WTC11 (cell line): ENCODE measurements around the gene ZEB2. TPM values are rescaled to one million over a fixed set of nuclear protein-coding genes. Genes with fewer than 3 reads are reported as not detected.

Experiments
- ATAC-seq: fragments of 200-7000 bp; cut with Tn5 transposase; 2 replicates; pipeline ENCODE4 v1.10.0; 2021; ENCODE audit warnings: mild to moderate bottlenecking, moderate library complexity
- CTCF ChIA-PET: fragments of 300-600 bp; sonication (Branson Sonifier 250); formaldehyde crosslinking; loops from one replicate; lab custom pipeline; 2021; ENCODE audit warnings: antibody characterized with exemption; lab: Charles Lee
- POLR2A ChIA-PET: fragments of 350-600 bp; sonication (Branson Sonifier 250); formaldehyde crosslinking; loops from one replicate; lab custom pipeline; 2021; ENCODE audit warnings: antibody characterized with exemption; lab: Charles Lee
- DNase-seq: peaks from one replicate; pipeline ENCODE4 v3.0.0; 2021; ENCODE audit warnings: low spot score
- H3K27ac Mint-ChIP-seq: 2 replicates; pipeline ENCODE4 v1.8.0; 2021; ENCODE audit warnings: mixed read lengths
- H3K27me3 Mint-ChIP-seq: 2 replicates; pipeline ENCODE4 v1.8.0; 2021; ENCODE audit warnings: low read depth, mild to moderate bottlenecking, moderate library complexity, mixed read lengths
- H3K36me3 Mint-ChIP-seq: 2 replicates; pipeline ENCODE4 v1.8.0; 2021; ENCODE audit warnings: mixed read lengths
- H3K4me1 Mint-ChIP-seq: 2 replicates; pipeline ENCODE4 v1.8.0; 2022; ENCODE audit warnings: mixed read lengths
- H3K4me3 Mint-ChIP-seq: 2 replicates; pipeline ENCODE4 v1.8.0; 2021; ENCODE audit warnings: mild to moderate bottlenecking, moderate library complexity, mixed read lengths
- H3K9me3 Mint-ChIP-seq: 2 replicates; pipeline ENCODE4 v1.8.0; 2021; ENCODE audit warnings: mixed read lengths
- ARID4B ChIP-seq: sonication (generic); formaldehyde crosslinking; IDR thresholded peaks from 2 replicates; pipeline ENCODE4 v1.8.0; 2023; ENCODE audit warnings: missing genetic modification reagents, mild to moderate bottlenecking, borderline replicate concordance
- CREM ChIP-seq: sonication (generic); formaldehyde crosslinking; IDR thresholded peaks from 2 replicates; pipeline ENCODE4 v1.8.1; 2022; ENCODE audit warnings: mild to moderate bottlenecking, missing genetic modification reagents, moderate library complexity
- ERG ChIP-seq: fragments of 250-450 bp; sonication (Bioruptor Pico); IDR thresholded peaks from 2 replicates; pipeline ENCODE4 v1.8.0; 2021; ENCODE audit warnings: mild to moderate bottlenecking
- FOXP1 ChIP-seq: sonication (generic); formaldehyde crosslinking; IDR thresholded peaks from 2 replicates; pipeline ENCODE4 v1.8.0; 2022; ENCODE audit warnings: missing genetic modification reagents, mild to moderate bottlenecking, moderate library complexity, borderline replicate concordance
- GABPB1 ChIP-seq: sonication (generic); formaldehyde crosslinking; IDR thresholded peaks from 2 replicates; pipeline ENCODE4 v1.8.1; 2023; ENCODE audit warnings: mild to moderate bottlenecking, missing genetic modification reagents
- GRHL2 ChIP-seq: fragments of 250-450 bp; sonication (Bioruptor Pico); IDR thresholded peaks from 2 replicates; pipeline ENCODE4 v1.8.0; 2022; ENCODE audit warnings: mild to moderate bottlenecking, moderate library complexity; ENCODE audit not compliant: insufficient replicate concordance, severe bottlenecking
- KAT7 ChIP-seq: sonication (generic); formaldehyde crosslinking; IDR thresholded peaks from 2 replicates; pipeline ENCODE4 v1.8.1; 2023; ENCODE audit warnings: missing genetic modification reagents, mild to moderate bottlenecking, borderline replicate concordance
- NFATC4 ChIP-seq: fragments of 250-450 bp; sonication (Bioruptor Pico); IDR thresholded peaks from 2 replicates; pipeline ENCODE4 v1.9.0; 2021; ENCODE audit warnings: mild to moderate bottlenecking
- TEAD4 ChIP-seq: sonication (generic); formaldehyde crosslinking; IDR thresholded peaks from 2 replicates; pipeline ENCODE4 v1.8.0; 2022; ENCODE audit warnings: mild to moderate bottlenecking, missing genetic modification reagents
- ZNF317 ChIP-seq: sonication (generic); formaldehyde crosslinking; IDR thresholded peaks from 2 replicates; pipeline ENCODE4 v1.8.1; 2023; ENCODE audit warnings: low read depth, mild to moderate bottlenecking, moderate library complexity, missing genetic modification reagents, borderline replicate concordance
- ZNF425 ChIP-seq: fragments of 250-450 bp; sonication (Bioruptor Pico); conservative IDR thresholded peaks from 2 replicates; pipeline ENCODE4 v1.9.0; 2021; ENCODE audit warnings: mild to moderate bottlenecking
- ZNF512 ChIP-seq: sonication (generic); formaldehyde crosslinking; IDR thresholded peaks from 2 replicates; pipeline ENCODE4 v1.8.1; 2022; ENCODE audit warnings: missing genetic modification reagents, borderline replicate concordance
- ZSCAN18 ChIP-seq: fragments of 250-450 bp; sonication (Bioruptor Pico); IDR thresholded peaks from 2 replicates; pipeline ENCODE4 v2.1.2; 2022; ENCODE audit warnings: mild to moderate bottlenecking, moderate library complexity
- total RNA-seq: library from RNA; stranded (reverse); gene quantifications from 3 replicates; pipeline ENCODE4 v1.2.3, GENCODE V29; 2021

The ZEB2 gene
- total RNA-seq, 1 experiment from 2014 or later = 0.42 TPM

GRCh38 chr2:144501627-144502026 is 18.3 kb downstream of the ZEB2 start:
- ATAC-seq (no peak), DNase-seq (no peak)
- Mint-ChIP-seq H3K27me3 (no peaks in the 10 kb centered on the region), H3K4me3 (no peak overlapping the region), H3K9me3 (no peaks in the 10 kb centered on the region), H3K4me1 (peaks cover 46% of the 10 kb centered on the region), H3K27ac (no peak overlapping the region), H3K36me3 (no peaks in the 10 kb centered on the region)
- no peak for TF ChIP-seq CREM
- no peak for TF ChIP-seq GRHL2 (CRISPR knock-in tag)
- no peak for TF ChIP-seq ARID4B (CRISPR knock-in tag)
- no peak for TF ChIP-seq TEAD4 (CRISPR knock-in tag)
- TF ChIP-seq GABPB1 (CRISPR knock-in tag) = no peak
- TF ChIP-seq ZNF425 (CRISPR knock-in tag) = no peak
- TF ChIP-seq ZSCAN18 = no peak
- no peak for TF ChIP-seq ZNF512 (CRISPR knock-in tag)
- ChIA-PET CTCF (no interaction called here), POLR2A (no interaction called here)

GRCh38 chr2:144501118-144501517 is 18.8 kb downstream of the ZEB2 start:
- Mint-ChIP-seq H3K4me1 (peaks cover 46% of the 10 kb centered on the region), H3K9me3 (no peaks in the 10 kb centered on the region), H3K27ac (no peak overlapping the region), H3K36me3 (no peaks in the 10 kb centered on the region), H3K4me3 (no peak overlapping the region), H3K27me3 (no peaks in the 10 kb centered on the region)
- POLR2A ChIA-PET = no interaction called here
- DNase-seq = no peak
- CTCF ChIA-PET = interaction anchor here (0.7 kb wide), 1 partner anchor 988 kb away, joined by 3 read pairs; no protein-coding TSS in a partner anchor
- TF ChIP-seq ERG (CRISPR knock-in tag) (no peak), ZNF317 (CRISPR knock-in tag) (no peak), NFATC4 (CRISPR knock-in tag) (no peak), FOXP1 (CRISPR knock-in tag) (no peak), KAT7 (no peak)
- no peak for ATAC-seq
